T47D (cell line): ENCODE data around the gene TMEM63A.
A peak's percentile ranks its signal among the peaks of the same experiment; 100 is the strongest.
"Not testable (repeated sequence)": the region's sequence is repeated elsewhere in the genome, so short reads cannot be mapped to it uniquely, and the experiment has no call there.

Source experiments
- DNase-seq, 2 experiments: peaks; one replicate each; pipeline versions ENCODE4 v3.0.0 to v3.0.0-alpha.2; 2011 to 2012; ENCODE audit warnings: low read depth in 1 of 2, low spot score in 1 of 2
- JUND ChIP-seq: IDR thresholded peaks from 2 replicates; pipeline ENCODE4 v1.6.1; 2012; ENCODE audit warnings: low read depth
- in situ Hi-C: cut with HindIII; loops from 2 replicates; pipeline ENCODE4 v1.10.0; 2016; ENCODE audit warnings: low sequenced_read_pairs, low pct_unique_long_range_greater_than_20kb

Gene TMEM63A

GRCh38 chr1:225899044-225899925, 17.1 kb upstream of the TMEM63A start:
- no peak for DNase-seq
- in situ Hi-C loops, result no loop called here
- no peak for TF ChIP-seq JUND

- peak in 1 of 2 experiments; percentile 41 for DNase-seq
- no peak for TF ChIP-seq JUND
- in situ Hi-C loops, result no loop called here
Measured at GRCh38 chr1:225897595-225898514, 15.7 kb upstream of the TMEM63A start.

GRCh38 chr1:225896937-225897549, 14.9 kb upstream of the TMEM63A start:
- in situ Hi-C loops, result no loop called here
- TF ChIP-seq JUND, result no peak
- DNase-seq, result peak; percentile 67 to 75

GRCh38 chr1:225896494-225896893, 14.3 kb upstream of the TMEM63A start:
- DNase-seq, result no peak
- no peak for TF ChIP-seq JUND
- in situ Hi-C loops, result no loop called here

GRCh38 chr1:225892307-225892706, 10.1 kb upstream of the TMEM63A start:
- no peak for TF ChIP-seq JUND
- DNase-seq, result no peak
- in situ Hi-C loops, result no loop called here

- peak in 1 of 2 experiments; percentile 55 for DNase-seq
- in situ Hi-C loops, result no loop called here
- TF ChIP-seq JUND, result no peak
Measured at GRCh38 chr1:225891229-225891972, 9.2 kb upstream of the TMEM63A start.

- no peak for DNase-seq
- in situ Hi-C loops, result no loop called here
- no peak for TF ChIP-seq JUND
Measured at GRCh38 chr1:225890346-225891228, 8.4 kb upstream of the TMEM63A start.

- no peak for DNase-seq
- in situ Hi-C loops, result no loop called here
- no peak for TF ChIP-seq JUND
Measured at GRCh38 chr1:225889743-225890142, 7.6 kb upstream of the TMEM63A start.

GRCh38 chr1:225888898-225889601, 6.9 kb upstream of the TMEM63A start, which contains the start of gene LEFTY1:
TSS of gene LEFTY1 (minus strand) at chr1:225889146. CDS start at chr1:225889066, 80 bp downstream.
- in situ Hi-C loops, result no loop called here
- no peak for DNase-seq
- no peak for TF ChIP-seq JUND

GRCh38 chr1:225888289-225888897, 6.2 kb upstream of the TMEM63A start:
- TF ChIP-seq JUND, result no peak
- no peak for DNase-seq
- in situ Hi-C loops, result no loop called here

GRCh38 chr1:225887554-225888288, 5.5 kb upstream of the TMEM63A start:
- DNase-seq, in situ Hi-C loops: not testable (repeated sequence)
